GM19324 (cell line): Measurements from ENCODE around the gene ARHGAP22.

ENCODE experiments used
- ATAC-seq: cut with Tn5 transposase; IDR thresholded peaks from one replicate; pipeline ENCODE4 v1.9.1; 2021; ENCODE audit warnings: mild to moderate bottlenecking, moderate library complexity; ENCODE audit not compliant: unreplicated experiment, low FRiP score

The ARHGAP22 gene

DNA sequence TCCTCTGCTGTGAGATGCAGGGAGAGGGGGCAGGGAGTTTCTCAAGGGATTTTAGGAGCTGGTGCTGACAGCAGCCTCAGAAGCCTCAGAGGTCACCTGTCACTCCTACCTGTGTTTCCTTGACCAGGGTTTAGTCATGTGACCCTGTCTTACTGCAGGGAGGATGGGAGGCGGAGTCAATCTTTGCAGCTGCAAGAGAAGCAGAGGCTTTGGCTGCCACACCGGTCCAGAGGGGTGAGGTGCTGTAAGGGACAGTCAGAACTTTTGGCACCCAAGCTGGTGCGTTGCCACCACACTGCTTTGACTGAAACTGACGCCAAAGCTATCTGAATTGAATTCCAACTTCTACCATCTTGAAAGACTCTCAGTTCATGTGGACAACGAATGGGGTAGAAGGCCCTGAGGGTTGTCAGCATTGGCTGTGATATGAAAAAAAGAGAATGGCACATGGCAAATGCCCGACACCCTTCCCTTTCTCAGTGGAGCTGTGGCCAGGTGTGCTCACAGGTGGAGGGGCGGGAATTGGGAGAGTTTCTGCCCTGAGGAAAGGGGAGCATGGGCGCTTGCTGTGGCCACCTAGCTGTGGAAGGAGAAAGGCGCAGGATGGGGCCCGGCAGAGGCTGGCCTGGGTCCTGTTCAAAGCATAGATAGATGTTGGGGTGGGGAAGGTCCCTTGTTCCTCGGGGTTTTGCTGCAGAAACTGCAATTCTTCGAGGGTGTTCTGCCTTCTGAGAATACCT lies 69.3 kb downstream of the ARHGAP22 start:
- ATAC-seq: no peak

DNA sequence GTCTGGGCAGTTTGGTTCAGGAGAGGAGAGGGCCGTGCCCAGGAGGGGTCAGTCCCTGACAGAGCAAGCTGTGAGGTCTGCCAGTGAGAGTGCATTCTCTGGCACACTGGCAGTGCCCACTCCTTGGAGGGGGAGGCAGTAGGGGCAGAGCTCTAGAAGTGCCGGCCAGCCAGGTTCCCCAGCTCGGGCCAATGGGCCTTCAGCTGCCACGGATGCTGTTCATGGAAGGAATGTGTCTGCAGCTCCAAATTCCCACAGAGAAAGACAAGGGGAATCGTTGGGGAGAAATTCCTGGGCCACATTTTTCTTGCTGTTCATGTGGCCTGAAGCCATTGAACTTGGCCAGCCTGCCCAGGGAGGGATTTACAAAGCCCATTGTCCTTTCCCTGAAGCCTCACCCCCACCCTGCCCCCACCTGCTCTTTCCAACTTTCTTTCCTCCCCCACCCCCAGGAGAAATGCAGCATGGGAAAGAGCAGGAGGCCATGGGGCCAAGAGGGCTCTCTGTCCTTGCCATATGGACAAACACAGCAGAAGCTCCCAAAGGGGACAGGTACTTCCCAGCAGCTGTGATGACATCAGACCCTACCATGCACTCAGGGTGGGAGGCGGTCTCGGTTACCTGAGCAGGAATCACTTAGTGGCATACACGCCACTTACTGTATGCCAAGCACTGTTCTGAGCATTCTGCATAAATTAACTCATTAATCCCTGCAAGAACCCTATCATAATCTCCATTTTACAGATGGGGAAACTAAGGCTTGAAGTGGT lies 70.7 kb downstream of the ARHGAP22 start:
- no peak for ATAC-seq

- no peak for ATAC-seq
These were observed 71.3 kb downstream of the ARHGAP22 start for GRCh38 chr10:48533540-48533939.

DNA sequence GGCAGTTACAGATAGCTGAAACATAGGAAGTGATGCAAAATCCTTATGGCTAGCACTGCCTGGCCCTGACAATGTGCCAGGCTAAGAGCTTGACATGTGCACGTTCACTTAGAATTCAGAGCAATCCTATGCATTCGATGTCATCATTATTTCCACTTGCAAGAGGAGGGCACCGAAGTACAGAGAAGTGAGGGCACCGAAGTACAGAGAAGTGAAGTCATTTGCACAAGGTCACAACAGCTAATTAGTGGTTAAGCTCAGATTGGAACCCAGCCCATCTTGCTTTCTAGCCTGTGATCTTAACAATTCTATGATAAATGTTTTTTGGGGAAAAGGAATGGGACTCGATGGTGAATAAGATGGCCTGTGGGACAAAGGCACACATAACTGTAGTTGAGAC lies 73.4 kb downstream of the ARHGAP22 start:
- no peak for ATAC-seq

DNA sequence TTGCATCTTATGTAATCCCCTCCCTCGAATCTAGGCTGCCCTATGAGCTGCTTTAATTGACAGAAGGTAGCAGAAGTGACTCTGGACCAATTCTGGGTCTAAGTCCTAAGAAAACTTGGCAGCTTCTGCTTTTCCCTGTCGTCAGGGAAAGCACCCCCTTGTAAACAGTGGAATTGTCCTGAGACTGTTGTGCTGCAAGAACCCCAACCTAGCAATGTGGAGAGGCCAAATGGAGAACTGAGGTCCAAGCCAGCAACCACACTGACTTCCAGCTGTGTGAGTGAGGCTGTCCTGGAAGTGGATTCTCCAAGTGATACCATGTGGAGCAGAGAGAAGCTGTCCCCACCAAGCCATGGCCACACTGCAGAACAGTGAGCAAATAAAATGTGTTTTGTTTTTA lies 75.5 kb downstream of the ARHGAP22 start:
- ATAC-seq: no peak

GRCh38 chr10:48527756-48528155 lies 77.1 kb downstream of the ARHGAP22 start:
- no peak for ATAC-seq

GRCh38 chr10:48526846-48527505 lies 77.9 kb downstream of the ARHGAP22 start:
- ATAC-seq: no peak

DNA sequence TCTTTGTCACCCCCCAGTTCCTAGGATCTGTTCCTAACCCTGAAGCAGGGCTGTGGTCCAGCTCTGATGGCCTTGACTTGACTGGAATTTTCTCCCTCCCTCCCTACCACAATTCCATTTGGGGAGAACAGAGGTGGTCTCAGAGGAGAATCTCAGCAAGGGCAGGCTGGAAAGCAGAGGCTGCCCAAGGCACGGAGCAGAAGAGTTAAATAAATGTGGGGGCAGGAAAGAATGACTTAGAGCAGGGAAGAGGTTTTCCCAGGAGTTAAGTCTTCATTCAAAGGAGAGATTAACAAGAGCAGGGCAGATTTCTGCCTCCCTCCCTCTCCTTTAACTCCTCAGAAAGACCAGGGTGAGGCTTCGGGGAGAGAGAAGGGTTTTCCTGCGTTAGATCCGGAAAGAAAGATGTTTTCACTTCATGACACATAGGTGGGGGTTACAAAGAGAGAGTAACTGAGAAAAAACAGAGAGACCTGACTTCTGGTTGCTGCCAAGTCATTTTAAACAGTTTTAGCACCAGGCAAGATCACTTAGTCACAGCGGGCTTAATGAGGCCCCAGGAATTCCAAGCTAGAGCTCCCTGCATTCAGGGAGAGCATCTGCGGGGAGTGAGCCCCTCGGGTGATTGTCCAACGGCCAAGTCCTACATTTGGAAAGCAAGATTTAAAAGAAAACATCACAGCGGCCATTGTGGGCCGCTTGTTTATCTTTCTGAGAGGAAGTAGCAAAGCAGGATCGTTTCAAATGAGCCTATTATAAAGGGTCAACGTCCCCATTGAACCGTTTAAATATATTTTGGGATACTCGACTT lies 78.7 kb downstream of the ARHGAP22 start:
- ATAC-seq: no peak

- ATAC-seq: no peak
These were observed 79.8 kb downstream of the ARHGAP22 start for GRCh38 chr10:48525113-48525512.

DNA sequence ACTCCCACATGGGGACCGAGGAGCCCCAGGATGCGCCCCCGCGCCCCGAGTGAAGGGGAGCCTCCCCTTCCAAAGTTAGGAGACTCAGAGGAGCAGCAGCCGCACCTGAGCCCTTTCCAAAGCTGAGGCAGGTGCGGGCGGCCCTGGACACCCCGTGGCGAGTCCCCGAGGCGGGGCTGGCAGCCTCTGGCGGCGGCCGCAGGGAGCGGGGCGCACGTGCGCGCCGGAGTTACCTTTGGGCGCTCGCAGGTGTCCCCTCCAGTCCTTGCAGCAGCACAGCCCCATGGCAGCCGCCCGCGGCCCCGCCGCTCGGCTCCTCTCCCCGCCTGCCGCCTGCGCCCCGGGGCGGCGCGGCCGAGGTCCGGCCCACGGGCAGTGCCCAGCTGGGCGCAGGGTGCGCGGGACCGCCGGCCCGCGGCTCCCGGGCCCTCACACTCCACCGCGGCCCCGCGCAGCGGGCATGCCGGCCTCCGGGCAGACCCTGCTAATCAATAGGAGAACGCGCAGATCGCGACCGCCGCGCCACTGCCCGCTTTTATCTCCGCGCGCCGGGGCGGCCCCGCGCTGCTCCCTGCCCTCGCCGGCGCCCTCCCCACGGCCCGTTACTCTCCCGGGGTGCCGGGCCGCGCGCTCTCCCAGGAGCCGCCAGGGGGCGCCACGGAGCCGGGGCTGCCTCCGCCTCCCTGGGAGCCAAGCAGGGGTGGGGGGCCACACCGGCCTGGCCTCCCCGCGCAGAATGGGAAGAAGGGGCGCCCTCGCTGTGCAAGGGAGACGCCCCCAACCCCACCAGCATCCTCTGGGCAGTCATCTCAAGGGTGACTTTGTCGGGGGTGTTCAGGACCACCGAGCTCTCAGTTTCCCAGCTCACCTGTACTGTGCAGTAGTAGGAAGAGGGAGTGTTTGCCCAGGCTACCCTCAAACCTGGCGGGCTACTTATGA lies 80.8 kb downstream of the ARHGAP22 start:
- no peak for ATAC-seq

- ATAC-seq: no peak
These were observed 81.6 kb downstream of the ARHGAP22 start for GRCh38 chr10:48523212-48523819.

GRCh38 chr10:48522011-48522765 lies 82.7 kb downstream of the ARHGAP22 start:
- no peak for ATAC-seq

GRCh38 chr10:48520594-48520993 lies 84.3 kb downstream of the ARHGAP22 start:
- ATAC-seq: no peak

DNA sequence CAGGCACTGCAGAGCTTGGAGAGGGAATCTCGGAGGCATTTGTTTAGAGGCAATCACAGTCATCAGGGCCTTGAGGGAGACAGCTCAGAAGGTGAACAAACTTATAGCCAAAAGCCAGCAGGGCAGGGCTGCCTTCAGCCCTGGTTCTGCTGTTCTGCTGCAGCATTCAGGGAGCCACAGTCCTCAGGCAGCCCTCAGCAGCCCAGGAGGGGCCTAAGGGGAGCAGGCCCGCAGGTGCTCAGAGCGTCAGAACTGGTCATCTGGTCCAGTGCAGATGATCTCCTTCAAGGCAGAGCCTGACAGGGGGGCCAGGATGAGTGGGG lies 84.7 kb downstream of the ARHGAP22 start:
- ATAC-seq: no peak

DNA sequence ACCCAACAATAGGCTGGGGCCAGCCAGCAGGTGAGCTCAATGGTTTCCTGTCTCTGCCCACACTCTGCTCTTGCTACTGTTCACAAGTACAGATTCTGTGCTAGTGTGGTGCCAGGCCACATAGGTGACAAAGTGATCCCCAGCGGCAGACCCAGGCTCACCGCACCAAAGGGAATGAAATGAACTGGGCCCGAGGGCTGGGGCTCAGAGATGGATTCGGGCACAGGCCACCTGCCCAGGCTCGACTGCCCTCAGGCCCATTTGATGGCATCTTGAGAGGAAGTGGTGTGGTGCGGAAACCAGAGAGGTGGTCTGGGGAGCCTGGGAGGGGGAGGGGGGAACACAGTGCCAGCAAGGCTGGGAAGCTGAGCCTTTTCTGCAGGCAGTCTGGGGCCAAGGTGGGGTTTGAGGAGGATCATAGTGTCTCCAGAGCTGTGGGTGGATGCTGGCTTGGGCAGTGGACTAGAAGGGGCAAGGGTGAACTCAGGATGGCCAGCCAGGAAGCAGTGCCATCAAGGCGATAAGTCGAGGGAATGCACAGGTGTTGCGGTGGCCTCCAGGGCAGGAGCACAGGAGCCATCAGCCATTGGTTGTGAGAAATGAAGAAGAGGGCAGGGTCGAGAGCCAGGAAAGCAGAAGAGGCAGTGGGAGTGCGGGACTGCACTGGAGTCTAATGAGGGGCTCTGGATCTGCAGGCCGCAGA lies 85.2 kb downstream of the ARHGAP22 start:
- no peak for ATAC-seq

GRCh38 chr10:48518986-48519385 lies 85.9 kb downstream of the ARHGAP22 start:
- ATAC-seq: no peak

GRCh38 chr10:48517911-48518811 lies 86.7 kb downstream of the ARHGAP22 start:
- ATAC-seq: no peak
